K562 (cell line): ENCODE measurements around the gene MRPL30. TPM values are rescaled to one million over a fixed set of nuclear protein-coding genes. Genes with fewer than 3 reads are reported as not detected.

Experiments used
- BRCA1 ChIP-seq, 2 experiments: fragments of 450-650 bp in 1 of 2; sonication (generic) in 1 of 2; formaldehyde crosslinking in 1 of 2; IDR thresholded peaks; 2 replicates each; pipeline versions ENCODE4 v1.5.0 to v1.6.1; 2017 to 2020; ENCODE audit warnings: mild to moderate bottlenecking in 1 of 2, missing genetic modification reagents in 1 of 2
- DMBX1 ChIP-seq: fragments of 250-450 bp; sonication (Bioruptor Pico); IDR thresholded peaks from 2 replicates; pipeline ENCODE4 v1.8.0; 2022; ENCODE audit warnings: inconsistent platforms, mild to moderate bottlenecking, moderate library complexity, borderline replicate concordance
- EGR1 ChIP-seq: fragments of 450-650 bp; conservative IDR thresholded peaks from 2 replicates; pipeline ENCODE4 v1.6.1; 2017; ENCODE audit warnings: mild to moderate bottlenecking
- ETS2 ChIP-seq: IDR thresholded peaks from 2 replicates; pipeline ENCODE4 v1.6.1; 2016; ENCODE audit warnings: borderline replicate concordance, missing genetic modification characterization, mild to moderate bottlenecking, moderate library complexity, missing compliant biosample characterization; ENCODE audit not compliant: poor library complexity, severe bottlenecking
- KAT8 ChIP-seq: fragments of 450-650 bp; IDR thresholded peaks from 2 replicates; pipeline ENCODE4 v1.6.1; 2016; ENCODE audit warnings: low read depth, mild to moderate bottlenecking
- KDM2B ChIP-seq: fragments of 250-450 bp; sonication (Bioruptor Pico); IDR thresholded peaks from 2 replicates; pipeline ENCODE4 v1.8.0; 2021; ENCODE audit warnings: mild to moderate bottlenecking, moderate library complexity
- NUFIP1 ChIP-seq: fragments of 450-650 bp; IDR thresholded peaks from 2 replicates; pipeline ENCODE4 v1.6.1; 2018; ENCODE audit not compliant: partially characterized antibody
- PHF20 ChIP-seq: fragments of 450-650 bp; IDR thresholded peaks from 2 replicates; pipeline ENCODE4 v1.6.1; 2018; ENCODE audit not compliant: partially characterized antibody
- PHF8 ChIP-seq: fragments of 200-600 bp; sonication (generic); IDR thresholded peaks from 2 replicates; pipeline ENCODE4 v1.6.1; 2012; ENCODE audit warnings: mixed run types, mild to moderate bottlenecking, inconsistent platforms, low read length, moderate library complexity, borderline replicate concordance
- POLR3G ChIP-seq: IDR thresholded peaks from 2 replicates; pipeline ENCODE4 v1.6.1; 2011; ENCODE audit not compliant: insufficient read length, insufficient replicate concordance; ENCODE audit errors: extremely low read depth
- PRMT5 ChIP-seq: sonication (generic); formaldehyde crosslinking; IDR thresholded peaks from 2 replicates; pipeline ENCODE4 v1.5.0; 2020; ENCODE audit warnings: missing genetic modification reagents
- ZBTB17 ChIP-seq: fragments of 450-650 bp; formaldehyde crosslinking; IDR thresholded peaks from 2 replicates; pipeline ENCODE4 v1.4.0; 2020; ENCODE audit warnings: mild to moderate bottlenecking
- ZNF24 ChIP-seq: fragments of 450-650 bp; IDR thresholded peaks from 2 replicates; pipeline ENCODE4 v1.6.1; 2016
- ZNF584 ChIP-seq: fragments of 200-800 bp; sonication (Bioruptor generic); IDR thresholded peaks from 2 replicates; pipeline ENCODE4 v1.6.1; 2016; ENCODE audit warnings: low read depth, mild to moderate bottlenecking, missing genetic modification characterization, missing compliant biosample characterization
- polyA plus RNA-seq, 8 experiments: library from polyadenylated mRNA; depleted of rRNA in 4 of 8; stranded (reverse) in 5 of 8; unstranded in 3 of 8; fragments of >200 nt; fragmentation: Nextera tagmentation in 2 of 8; fragmentation: Illumina TruSeq in 1 of 8; extraction: Ambion mirVana in 2 of 8; extraction: Trizol in 1 of 8; gene quantifications; 2 replicates each; pipeline versions ENCODE4 v1.2.1 to v1.2.3, GENCODE V29; 2011 to 2014; ENCODE audit warnings: inconsistent platforms in 1 of 8, missing spikeins in 1 of 8
- total RNA-seq, 7 experiments: library from RNA; depleted of rRNA in 6 of 7; stranded (reverse); fragments of >200 nt in 6 of 7; fragmentation: Illumina TruSeq in 2 of 7; extraction: Trizol in 2 of 7; gene quantifications; 2 replicates each; pipeline versions ENCODE4 v1.2.1 to v1.2.3, GENCODE V29; 2011 to 2021; ENCODE audit warnings: low replicate concordance in 1 of 7
- TF ChIP-seq, protein P1 (sequence below): fragments of 250-450 bp; sonication (Bioruptor Pico); IDR thresholded peaks from 2 replicates; pipeline ENCODE4 v1.8.0; 2021; ENCODE audit warnings: mild to moderate bottlenecking, moderate library complexity
- TF ChIP-seq, protein P2 (sequence below): IDR thresholded peaks from 3 replicates; pipeline ENCODE4 v1.6.1; 2011; ENCODE audit warnings: borderline replicate concordance, mild to moderate bottlenecking; ENCODE audit not compliant: insufficient read length, insufficient read depth
- TF ChIP-seq, protein P3 (sequence below): fragments of 450-650 bp; formaldehyde crosslinking; IDR thresholded peaks from 2 replicates; pipeline ENCODE4 v1.4.0; 2020; ENCODE audit warnings: mild to moderate bottlenecking, moderate library complexity
- TF ChIP-seq, protein P4 (sequence below), 3 experiments: fragments of 200-800 bp in 1 of 3; fragments of 250-450 bp in 1 of 3; fragments of 450-650 bp in 1 of 3; sonication (Bioruptor Pico) in 1 of 3; sonication (Bioruptor generic) in 1 of 3; formaldehyde crosslinking in 1 of 3; IDR thresholded peaks; 2 replicates each; pipeline versions ENCODE4 v1.6.1 to v1.8.0; 2016 to 2022; ENCODE audit warnings: mild to moderate bottlenecking in 2 of 3, missing genetic modification characterization in 2 of 3, missing compliant biosample characterization in 1 of 3, moderate library complexity in 1 of 3

Gene MRPL30
- total and polyA plus RNA-seq, 9 of the 15 experiments (the other 6 are each of a cell fraction or from before 2014, with no cell fraction given), result 63.3 to 130 (median 87.0) TPM

DNA sequence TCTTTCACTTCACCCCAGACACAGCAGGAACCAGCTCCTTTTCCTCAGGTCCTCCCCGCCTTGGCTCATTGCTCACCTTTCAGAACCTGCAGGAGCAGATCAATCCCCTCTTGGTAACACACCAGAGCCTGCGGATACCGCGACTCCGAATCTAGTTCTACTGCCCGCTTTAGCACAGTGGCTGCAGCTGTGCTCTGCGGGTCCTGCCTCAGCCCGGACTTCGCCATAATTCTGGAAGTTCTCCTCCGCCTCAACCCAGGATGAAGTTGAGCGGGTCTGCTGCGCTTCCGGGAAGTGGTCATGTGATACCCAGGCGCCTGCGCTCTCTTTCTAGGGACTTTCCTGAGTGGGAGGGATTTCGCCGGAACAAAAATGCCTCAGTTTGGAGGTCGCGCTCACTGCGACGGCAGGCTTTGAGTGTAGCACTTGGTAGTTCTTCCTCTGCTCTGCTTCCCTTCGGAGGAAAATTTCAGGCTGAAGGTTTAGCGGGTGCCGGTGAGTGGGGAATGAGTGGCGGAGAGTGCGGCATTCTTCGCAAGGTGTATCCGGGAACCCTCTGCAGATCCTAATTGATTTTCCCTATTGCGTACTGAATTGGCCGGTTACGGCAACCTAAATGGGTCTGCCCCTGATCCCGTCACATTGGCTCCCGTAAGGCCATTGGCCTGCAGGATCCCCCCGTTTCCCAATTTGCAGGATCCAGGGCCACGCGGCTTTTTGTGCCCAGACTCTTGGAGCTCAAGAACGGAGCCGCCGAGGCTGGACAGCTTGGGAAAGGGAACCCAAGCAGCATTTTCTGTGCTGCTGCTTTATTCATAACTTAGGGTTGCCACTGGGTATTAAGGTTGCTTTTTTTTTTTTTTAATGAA lies at the start of gene MRPL30, which contains the start of gene MITD1 (continued):
- TF ChIP-seq KDM2B (no peak), ZNF584 (no peak), BRCA1 (IDR thresholded peaks at IDR 0.05) (no peak), BRCA1 (CRISPR knock-in tag; IDR thresholded peaks at IDR 0.05) (no peak), EGR1 (peak; percentile 87), DMBX1 (CRISPR knock-in tag) (no peak), PHF8 (peak; percentile 92; the same call in 1 of the 2 replicates), KAT8 (no peak), ETS2 (tag) (no peak), POLR3G (no peak), NUFIP1 (no peak), ZBTB17 (CRISPR knock-in tag) (0 out of 2 replicates have a peak, but pooled peaks have one; percentile 48), PRMT5 (CRISPR knock-in tag) (no peak), PHF20 (peak; percentile 97), ZNF24 (no peak; the same call in 1 of the 2 replicates)
- TF ChIP-seq, protein P1, sequence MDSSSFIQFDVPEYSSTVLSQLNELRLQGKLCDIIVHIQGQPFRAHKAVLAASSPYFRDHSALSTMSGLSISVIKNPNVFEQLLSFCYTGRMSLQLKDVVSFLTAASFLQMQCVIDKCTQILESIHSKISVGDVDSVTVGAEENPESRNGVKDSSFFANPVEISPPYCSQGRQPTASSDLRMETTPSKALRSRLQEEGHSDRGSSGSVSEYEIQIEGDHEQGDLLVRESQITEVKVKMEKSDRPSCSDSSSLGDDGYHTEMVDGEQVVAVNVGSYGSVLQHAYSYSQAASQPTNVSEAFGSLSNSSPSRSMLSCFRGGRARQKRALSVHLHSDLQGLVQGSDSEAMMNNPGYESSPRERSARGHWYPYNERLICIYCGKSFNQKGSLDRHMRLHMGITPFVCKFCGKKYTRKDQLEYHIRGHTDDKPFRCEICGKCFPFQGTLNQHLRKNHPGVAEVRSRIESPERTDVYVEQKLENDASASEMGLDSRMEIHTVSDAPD (CRISPR knock-in tag), result no peak
- TF ChIP-seq, protein P2, sequence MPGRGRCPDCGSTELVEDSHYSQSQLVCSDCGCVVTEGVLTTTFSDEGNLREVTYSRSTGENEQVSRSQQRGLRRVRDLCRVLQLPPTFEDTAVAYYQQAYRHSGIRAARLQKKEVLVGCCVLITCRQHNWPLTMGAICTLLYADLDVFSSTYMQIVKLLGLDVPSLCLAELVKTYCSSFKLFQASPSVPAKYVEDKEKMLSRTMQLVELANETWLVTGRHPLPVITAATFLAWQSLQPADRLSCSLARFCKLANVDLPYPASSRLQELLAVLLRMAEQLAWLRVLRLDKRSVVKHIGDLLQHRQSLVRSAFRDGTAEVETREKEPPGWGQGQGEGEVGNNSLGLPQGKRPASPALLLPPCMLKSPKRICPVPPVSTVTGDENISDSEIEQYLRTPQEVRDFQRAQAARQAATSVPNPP, result no peak
- TF ChIP-seq, protein P3, sequence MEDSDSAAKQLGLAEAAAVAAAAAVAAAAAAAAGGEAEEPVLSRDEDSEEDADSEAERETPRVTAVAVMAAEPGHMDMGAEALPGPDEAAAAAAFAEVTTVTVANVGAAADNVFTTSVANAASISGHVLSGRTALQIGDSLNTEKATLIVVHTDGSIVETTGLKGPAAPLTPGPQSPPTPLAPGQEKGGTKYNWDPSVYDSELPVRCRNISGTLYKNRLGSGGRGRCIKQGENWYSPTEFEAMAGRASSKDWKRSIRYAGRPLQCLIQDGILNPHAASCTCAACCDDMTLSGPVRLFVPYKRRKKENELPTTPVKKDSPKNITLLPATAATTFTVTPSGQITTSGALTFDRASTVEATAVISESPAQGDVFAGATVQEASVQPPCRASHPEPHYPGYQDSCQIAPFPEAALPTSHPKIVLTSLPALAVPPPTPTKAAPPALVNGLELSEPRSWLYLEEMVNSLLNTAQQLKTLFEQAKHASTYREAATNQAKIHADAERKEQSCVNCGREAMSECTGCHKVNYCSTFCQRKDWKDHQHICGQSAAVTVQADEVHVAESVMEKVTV (CRISPR knock-in tag), result no peak
- TF ChIP-seq, protein P4, sequence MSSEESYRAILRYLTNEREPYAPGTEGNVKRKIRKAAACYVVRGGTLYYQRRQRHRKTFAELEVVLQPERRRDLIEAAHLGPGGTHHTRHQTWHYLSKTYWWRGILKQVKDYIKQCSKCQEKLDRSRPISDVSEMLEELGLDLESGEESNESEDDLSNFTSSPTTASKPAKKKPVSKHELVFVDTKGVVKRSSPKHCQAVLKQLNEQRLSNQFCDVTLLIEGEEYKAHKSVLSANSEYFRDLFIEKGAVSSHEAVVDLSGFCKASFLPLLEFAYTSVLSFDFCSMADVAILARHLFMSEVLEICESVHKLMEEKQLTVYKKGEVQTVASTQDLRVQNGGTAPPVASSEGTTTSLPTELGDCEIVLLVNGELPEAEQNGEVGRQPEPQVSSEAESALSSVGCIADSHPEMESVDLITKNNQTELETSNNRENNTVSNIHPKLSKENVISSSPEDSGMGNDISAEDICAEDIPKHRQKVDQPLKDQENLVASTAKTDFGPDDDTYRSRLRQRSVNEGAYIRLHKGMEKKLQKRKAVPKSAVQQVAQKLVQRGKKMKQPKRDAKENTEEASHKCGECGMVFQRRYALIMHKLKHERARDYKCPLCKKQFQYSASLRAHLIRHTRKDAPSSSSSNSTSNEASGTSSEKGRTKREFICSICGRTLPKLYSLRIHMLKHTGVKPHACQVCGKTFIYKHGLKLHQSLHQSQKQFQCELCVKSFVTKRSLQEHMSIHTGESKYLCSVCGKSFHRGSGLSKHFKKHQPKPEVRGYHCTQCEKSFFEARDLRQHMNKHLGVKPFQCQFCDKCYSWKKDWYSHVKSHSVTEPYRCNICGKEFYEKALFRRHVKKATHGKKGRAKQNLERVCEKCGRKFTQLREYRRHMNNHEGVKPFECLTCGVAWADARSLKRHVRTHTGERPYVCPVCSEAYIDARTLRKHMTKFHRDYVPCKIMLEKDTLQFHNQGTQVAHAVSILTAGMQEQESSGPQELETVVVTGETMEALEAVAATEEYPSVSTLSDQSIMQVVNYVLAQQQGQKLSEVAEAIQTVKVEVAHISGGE (CRISPR knock-in tag; IDR thresholded peaks at IDR 0.05), result peak; percentile 96 to 100 (median 98)
